H9 (cell line): Measurements from ENCODE around the gene MAN1A2. TPM values are rescaled to one million over a fixed set of nuclear protein-coding genes. Genes with fewer than 3 reads are reported as not detected.

Source experiments
- DNase-seq: peaks from one replicate; pipeline ENCODE4 v3.0.0-alpha.2; 2017
- H2AFZ ChIP-seq: one replicate; pipeline ENCODE4 v1.6.1; 2013; ENCODE audit warnings: mild to moderate bottlenecking, low read length, control low read depth, moderate library complexity
- H2AK5ac ChIP-seq: 2 replicates; pipeline ENCODE4 v1.6.1; 2013; ENCODE audit warnings: low read length, control low read depth, mixed read lengths; ENCODE audit not compliant: insufficient read length
- H2BK120ac ChIP-seq: one replicate; pipeline ENCODE4 v1.6.1; 2013; ENCODE audit warnings: low read depth, mild to moderate bottlenecking, low read length, control low read depth, inconsistent platforms; ENCODE audit not compliant: poor library complexity, severe bottlenecking
- H2BK12ac ChIP-seq: 2 replicates; pipeline ENCODE4 v1.6.1; 2013; ENCODE audit warnings: low read length, control low read depth, mixed read lengths, low read depth; ENCODE audit not compliant: insufficient read length
- H2BK15ac ChIP-seq: 2 replicates; pipeline ENCODE4 v1.6.1; 2013; ENCODE audit warnings: low read depth, low read length, control low read depth
- H2BK20ac ChIP-seq: one replicate; pipeline ENCODE4 v1.6.1; 2013; ENCODE audit warnings: low read depth, mild to moderate bottlenecking, low read length, control low read depth, inconsistent platforms; ENCODE audit not compliant: poor library complexity, severe bottlenecking
- H2BK5ac ChIP-seq: 2 replicates; pipeline ENCODE4 v1.6.1; 2013; ENCODE audit warnings: low read length, control low read depth, mixed read lengths; ENCODE audit not compliant: insufficient read length
- H3K14ac ChIP-seq: 2 replicates; pipeline ENCODE4 v1.6.1; 2013; ENCODE audit warnings: low read length, control low read depth; ENCODE audit not compliant: insufficient read depth
- H3K18ac ChIP-seq: 2 replicates; pipeline ENCODE4 v1.6.1; 2013; ENCODE audit warnings: low read depth, mild to moderate bottlenecking, mixed read lengths, low read length, control low read depth; ENCODE audit not compliant: insufficient read length
- H3K23ac ChIP-seq: 2 replicates; pipeline ENCODE4 v1.6.1; 2013; ENCODE audit warnings: low read length, control low read depth, mixed read lengths, low read depth; ENCODE audit not compliant: insufficient read length
- H3K23me2 ChIP-seq: 2 replicates; pipeline ENCODE4 v1.6.1; 2013; ENCODE audit warnings: low read depth, mild to moderate bottlenecking, mixed read lengths, low read length, control low read depth; ENCODE audit not compliant: insufficient read length, poor library complexity, severe bottlenecking
- H3K27ac ChIP-seq: 2 replicates; pipeline ENCODE4 v1.5.1; 2013; ENCODE audit warnings: low read length, control low read depth, mixed read lengths, low read depth; ENCODE audit not compliant: insufficient read length
- H3K27me3 ChIP-seq: 2 replicates; pipeline ENCODE4 v1.6.1; 2013; ENCODE audit warnings: low read length, control low read depth, inconsistent platforms; ENCODE audit not compliant: insufficient read depth
- H3K4ac ChIP-seq: 2 replicates; pipeline ENCODE4 v1.6.1; 2013; ENCODE audit warnings: low read depth, mild to moderate bottlenecking, control low read depth, inconsistent platforms, low read length, moderate library complexity
- H3K4me1 ChIP-seq: 2 replicates; pipeline ENCODE4 v1.6.1; 2013; ENCODE audit warnings: low read length, control low read depth, inconsistent platforms; ENCODE audit not compliant: insufficient read depth
- H3K4me2 ChIP-seq: 2 replicates; pipeline ENCODE4 v1.6.1; 2013; ENCODE audit warnings: low read length, control low read depth, mixed read lengths; ENCODE audit not compliant: insufficient read length, insufficient read depth
- H3K56ac ChIP-seq: 2 replicates; pipeline ENCODE4 v1.6.1; 2013; ENCODE audit warnings: low read depth, mild to moderate bottlenecking, mixed read lengths, low read length, control low read depth; ENCODE audit not compliant: insufficient read length
- H3K79me1 ChIP-seq: 2 replicates; pipeline ENCODE4 v1.6.1; 2013; ENCODE audit warnings: low read depth, mild to moderate bottlenecking, moderate library complexity, low read length, control low read depth, inconsistent platforms; ENCODE audit not compliant: insufficient read depth, poor library complexity, severe bottlenecking
- H3K79me2 ChIP-seq: 2 replicates; pipeline ENCODE4 v1.6.1; 2013; ENCODE audit warnings: low read length, control low read depth, inconsistent platforms; ENCODE audit not compliant: insufficient read depth
- H3K9ac ChIP-seq: 2 replicates; pipeline ENCODE4 v1.6.1; 2013; ENCODE audit warnings: low read length, control low read depth, mixed read lengths; ENCODE audit not compliant: insufficient read length; ENCODE audit errors: extremely low read depth
- H3K9me3 ChIP-seq: one replicate; pipeline ENCODE4 v1.6.1; 2013; ENCODE audit warnings: low read depth, low read length, inconsistent platforms; ENCODE audit not compliant: control insufficient read depth
- H3T11ph ChIP-seq: one replicate; pipeline ENCODE4 v1.6.1; 2013; ENCODE audit warnings: mild to moderate bottlenecking, low read length, control low read depth, inconsistent platforms
- H4K20me1 ChIP-seq: one replicate; pipeline ENCODE4 v1.6.1; 2013; ENCODE audit not compliant: control insufficient read depth, insufficient read length, insufficient read depth
- H4K5ac ChIP-seq: 2 replicates; pipeline ENCODE4 v1.6.1; 2013; ENCODE audit warnings: low read depth, mild to moderate bottlenecking, mixed read lengths, low read length, control low read depth; ENCODE audit not compliant: insufficient read length
- H4K8ac ChIP-seq: replicated peaks from 2 replicates; pipeline ENCODE4 v1.6.1; 2013; ENCODE audit warnings: low read length, control low read depth, mixed read lengths, low read depth; ENCODE audit not compliant: insufficient read length
- H4K91ac ChIP-seq: 2 replicates; pipeline ENCODE4 v1.6.1; 2013; ENCODE audit warnings: low read depth, mild to moderate bottlenecking, moderate library complexity, mixed read lengths, low read length, control low read depth; ENCODE audit not compliant: insufficient read length
- H3K27ac Mint-ChIP-seq, 3 experiments: 2 replicates in 2 of 3; 3 replicates in 1 of 3; pipeline ENCODE4 v1.8.0; 2020 to 2021; ENCODE audit warnings: mixed read lengths in 3 of 3, mild to moderate bottlenecking in 1 of 3, moderate library complexity in 1 of 3
- H3K27me3 Mint-ChIP-seq: 2 replicates; pipeline ENCODE4 v1.8.0; 2021; ENCODE audit warnings: low read depth, mild to moderate bottlenecking, moderate library complexity, mixed read lengths
- H3K36me3 Mint-ChIP-seq, 3 experiments: 2 replicates in 2 of 3; 3 replicates in 1 of 3; pipeline ENCODE4 v1.8.0; 2020 to 2021; ENCODE audit warnings: low read depth in 3 of 3, mixed read lengths in 3 of 3; ENCODE audit not compliant: insufficient read depth in 1 of 3
- H3K4me1 Mint-ChIP-seq, 2 experiments: 2 replicates each; pipeline ENCODE4 v1.8.0; 2020; ENCODE audit warnings: mixed read lengths in 2 of 2
- H3K4me3 Mint-ChIP-seq, 2 experiments: 2 replicates in 1 of 2; 3 replicates in 1 of 2; pipeline ENCODE4 v1.8.0; 2020 to 2021; ENCODE audit warnings: mild to moderate bottlenecking in 2 of 2, mixed read lengths in 2 of 2, moderate library complexity in 1 of 2
- H3K9me3 Mint-ChIP-seq, 2 experiments: 2 replicates in 1 of 2; 3 replicates in 1 of 2; pipeline ENCODE4 v1.8.0; 2020; ENCODE audit warnings: mild to moderate bottlenecking in 2 of 2, mixed read lengths in 2 of 2, moderate library complexity in 1 of 2
- WGBS: extraction: QIAGEN DNeasy Blood & Tissue Kit; methylation state at CpG from one replicate; pipeline ENCODE4 v1.1.7; 2013; ENCODE audit warnings: missing lambda C conversion rate, low lambda C conversion rate, mixed read lengths; ENCODE audit not compliant: insufficient read length; ENCODE audit errors: extremely low coverage; 5-methylcytosine and 5-hydroxymethylcytosine counted together
- total RNA-seq: library from RNA; stranded (reverse); gene quantifications from 2 replicates; pipeline ENCODE4 v1.2.1, GENCODE V29; 2021
- TF ChIP-seq, protein P1 (sequence below): fragments of 200-600 bp; sonication (generic); conservative IDR thresholded peaks from 3 replicates; pipeline ENCODE4 v1.8.0; 2021; ENCODE audit warnings: antibody characterized with exemption, mild to moderate bottlenecking

The MAN1A2 gene
- total RNA-seq, 1 experiment from 2014 or later: 24.0 TPM

DNA sequence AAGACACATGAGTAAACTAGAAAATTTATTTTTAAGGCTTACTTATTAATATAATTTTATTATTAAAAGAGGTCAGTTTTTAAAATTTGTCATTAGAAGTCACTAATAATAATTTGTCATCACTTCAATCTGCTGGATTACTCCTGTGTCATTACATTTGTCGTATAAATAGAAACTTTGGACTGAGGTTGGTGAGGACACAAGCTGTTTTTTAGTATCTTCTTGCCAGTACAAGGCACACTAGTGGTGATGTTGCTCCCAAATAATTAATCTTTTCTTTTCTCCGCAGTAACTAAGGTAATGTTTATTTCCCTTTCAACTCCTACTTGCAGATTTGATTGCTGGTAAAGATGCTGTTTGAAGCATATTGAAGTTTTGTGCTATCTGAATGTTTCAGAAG is 179.2 kb downstream of the MAN1A2 start:
- no peaks in the 10 kb centered on the region for H3K4me1 Mint-ChIP-seq
- Histone ChIP-seq H3K18ac (no peak overlapping the region), H2BK20ac (no peak overlapping the region), H3K9me3 (no peaks in the 10 kb centered on the region), H3K27me3 (no peaks in the 10 kb centered on the region), H2AK5ac (no peak overlapping the region), H2BK120ac (no peak overlapping the region), H3K4me1 (no peaks in the 10 kb centered on the region; the same call in 1 of the 2 replicates), H3K56ac (no peak overlapping the region), H3K79me2 (no peaks in the 10 kb centered on the region), H4K91ac (no peak overlapping the region), H4K8ac (no peak overlapping the region), H3K4ac (no peak overlapping the region), H3K23ac (no peak overlapping the region), H2BK15ac (no peak overlapping the region), H3K4me2 (no peak overlapping the region), H3K27ac (no peak overlapping the region), H2AFZ (no peak overlapping the region), H2BK12ac (no peak overlapping the region), H3K9ac (no peak overlapping the region), H3K79me1 (no peaks in the 10 kb centered on the region), H3K23me2 (no peaks in the 10 kb centered on the region), H3K14ac (no peak overlapping the region), H3T11ph (no peak overlapping the region), H4K20me1 (no peaks in the 10 kb centered on the region), H4K5ac (no peak overlapping the region), H2BK5ac (no peak overlapping the region)
- H3K27me3 Mint-ChIP-seq: no peaks in the 10 kb centered on the region; the same call in 1 of the 2 replicates
- DNase-seq: no peak
- no peaks in the 10 kb centered on the region for H3K36me3 Mint-ChIP-seq
- H3K27ac Mint-ChIP-seq: no peak overlapping the region
- no CpG with 5 or more reads among the region's 2 CpGs for WGBS
- H3K4me3 Mint-ChIP-seq: no peak overlapping the region
- H3K9me3 Mint-ChIP-seq: no peaks in the 10 kb centered on the region
- TF ChIP-seq, protein P1, sequence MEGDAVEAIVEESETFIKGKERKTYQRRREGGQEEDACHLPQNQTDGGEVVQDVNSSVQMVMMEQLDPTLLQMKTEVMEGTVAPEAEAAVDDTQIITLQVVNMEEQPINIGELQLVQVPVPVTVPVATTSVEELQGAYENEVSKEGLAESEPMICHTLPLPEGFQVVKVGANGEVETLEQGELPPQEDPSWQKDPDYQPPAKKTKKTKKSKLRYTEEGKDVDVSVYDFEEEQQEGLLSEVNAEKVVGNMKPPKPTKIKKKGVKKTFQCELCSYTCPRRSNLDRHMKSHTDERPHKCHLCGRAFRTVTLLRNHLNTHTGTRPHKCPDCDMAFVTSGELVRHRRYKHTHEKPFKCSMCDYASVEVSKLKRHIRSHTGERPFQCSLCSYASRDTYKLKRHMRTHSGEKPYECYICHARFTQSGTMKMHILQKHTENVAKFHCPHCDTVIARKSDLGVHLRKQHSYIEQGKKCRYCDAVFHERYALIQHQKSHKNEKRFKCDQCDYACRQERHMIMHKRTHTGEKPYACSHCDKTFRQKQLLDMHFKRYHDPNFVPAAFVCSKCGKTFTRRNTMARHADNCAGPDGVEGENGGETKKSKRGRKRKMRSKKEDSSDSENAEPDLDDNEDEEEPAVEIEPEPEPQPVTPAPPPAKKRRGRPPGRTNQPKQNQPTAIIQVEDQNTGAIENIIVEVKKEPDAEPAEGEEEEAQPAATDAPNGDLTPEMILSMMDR: no peak
